ENCODE data around the gene MBD6. TPM values are rescaled to one million over a fixed set of nuclear protein-coding genes. Genes with fewer than 3 reads are reported as not detected.
"Not testable (repeated sequence)": the region's sequence is repeated elsewhere in the genome, so short reads cannot be mapped to it uniquely, and the experiment has no call there.

MBD6 gene
- total and polyA plus RNA-seq, 11 donors, result 11.4 to 43.3 (median 28.7) TPM

- TF ChIP-seq CTCF (IDR thresholded peaks at IDR 0.05), result no peak
- no peak for TF ChIP-seq POLR2A (IDR thresholded peaks at IDR 0.05)
- H3K36me3 ChIP-seq, result peaks cover 0 to 57% (median 51%) of the 10 kb centered on the region in 9 donors
Observed at GRCh38 chr12:57491393-57492280, 31.0 kb upstream of the MBD6 start.

GRCh38 chr12:57495051-57495701 is 27.4 kb upstream of the MBD6 start:
- peaks cover 0 to 80% (median 72%) of the 10 kb centered on the region in 9 donors for H3K36me3 ChIP-seq
- DNase-seq; H3K4me1 ChIP-seq; H3K27me3 ChIP-seq; H3K4me3 ChIP-seq; H3K27ac ChIP-seq; H3K9me3 ChIP-seq; intact Hi-C loops (cut with DNase I); ATAC-seq: not testable (repeated sequence)
- WGBS, 4 donors, result 94 to 98% (median 97%) methylated on average over 15 to 46 of the region's 48 CpGs

More at GRCh38 chr12:57491393-57492280, 31.0 kb upstream of the MBD6 start:
- Histone ChIP-seq H3K27me3 (no peaks in the 10 kb centered on the region), H3K4me1 (peaks cover 6 to 20% (median 10%) of the 10 kb centered on the region in 12 donors), H3K27ac (no peak overlapping the region), H3K9me3 (no peaks in the 10 kb centered on the region), H3K4me3 (no peak overlapping the region)
- intact Hi-C loops (cut with DNase I), result no loop called here
- 88 to 90% (median 89%) methylated on average over 15 of the region's 15 CpGs for WGBS, 4 donors
- no peak for ATAC-seq
- DNase-seq, result no peak

GRCh38 chr12:57496822-57497221 is 25.8 kb upstream of the MBD6 start:
- no peak for TF ChIP-seq POLR2A (IDR thresholded peaks at IDR 0.05)
- TF ChIP-seq CTCF (IDR thresholded peaks at IDR 0.05), result no peak
- Histone ChIP-seq H3K4me1 (no peaks in the 10 kb centered on the region), H3K27me3 (no peaks in the 10 kb centered on the region), H3K36me3 (peaks cover 0 to 80% (median 72%) of the 10 kb centered on the region in 9 donors), H3K9me3 (no peaks in the 10 kb centered on the region), H3K4me3 (no peak overlapping the region), H3K27ac (no peak overlapping the region)
- intact Hi-C loops (cut with DNase I), result no loop called here
- ATAC-seq, result no peak
- no peak for DNase-seq

GRCh38 chr12:57497223-57498131 is 25.1 kb upstream of the MBD6 start:
- no peak for DNase-seq
- no peaks in the 10 kb centered on the region for H3K4me1 ChIP-seq
- H3K36me3 ChIP-seq, result peaks cover 0 to 81% (median 72%) of the 10 kb centered on the region in 9 donors
- intact Hi-C loops (cut with DNase I), result no loop called here
- ATAC-seq, result no peak
- no peak overlapping the region for H3K4me3 ChIP-seq
- no peak for TF ChIP-seq POLR2A (IDR thresholded peaks at IDR 0.05)
- TF ChIP-seq CTCF (IDR thresholded peaks at IDR 0.05), result no peak
- no peaks in the 10 kb centered on the region for H3K9me3 ChIP-seq
- no peak overlapping the region for H3K27ac ChIP-seq
- no peaks in the 10 kb centered on the region for H3K27me3 ChIP-seq
- WGBS, 4 donors, result 92 to 94% (median 93%) methylated on average over 12 of the region's 12 CpGs

Measured in heart left ventricle (tissue), 16 donors.